ENCODE data around the gene AAK1.
"Not testable (repeated sequence)": the region's sequence is repeated elsewhere in the genome, so short reads cannot be mapped to it uniquely, and the experiment has no call there.

AAK1 gene

DNA sequence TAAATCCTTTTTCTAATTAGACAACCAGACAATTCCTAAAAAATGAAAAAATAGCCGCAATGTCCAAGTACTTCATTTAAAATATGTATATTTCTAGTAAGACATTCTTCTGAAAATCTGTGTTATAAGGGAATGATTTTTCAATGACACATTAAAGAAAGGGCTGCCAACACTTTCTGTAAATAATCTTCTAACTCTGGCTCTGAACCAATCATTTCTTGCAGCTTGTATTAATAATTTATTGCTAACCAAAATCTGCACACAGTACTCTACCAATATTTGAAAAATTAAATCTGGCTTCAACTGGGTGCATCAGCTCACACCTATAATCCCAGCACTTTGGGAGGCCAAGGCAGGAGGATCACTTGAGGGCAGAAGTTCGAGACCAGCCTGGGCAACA is 214.6 kb downstream of the AAK1 start:
- TF ChIP-seq, protein P1, sequence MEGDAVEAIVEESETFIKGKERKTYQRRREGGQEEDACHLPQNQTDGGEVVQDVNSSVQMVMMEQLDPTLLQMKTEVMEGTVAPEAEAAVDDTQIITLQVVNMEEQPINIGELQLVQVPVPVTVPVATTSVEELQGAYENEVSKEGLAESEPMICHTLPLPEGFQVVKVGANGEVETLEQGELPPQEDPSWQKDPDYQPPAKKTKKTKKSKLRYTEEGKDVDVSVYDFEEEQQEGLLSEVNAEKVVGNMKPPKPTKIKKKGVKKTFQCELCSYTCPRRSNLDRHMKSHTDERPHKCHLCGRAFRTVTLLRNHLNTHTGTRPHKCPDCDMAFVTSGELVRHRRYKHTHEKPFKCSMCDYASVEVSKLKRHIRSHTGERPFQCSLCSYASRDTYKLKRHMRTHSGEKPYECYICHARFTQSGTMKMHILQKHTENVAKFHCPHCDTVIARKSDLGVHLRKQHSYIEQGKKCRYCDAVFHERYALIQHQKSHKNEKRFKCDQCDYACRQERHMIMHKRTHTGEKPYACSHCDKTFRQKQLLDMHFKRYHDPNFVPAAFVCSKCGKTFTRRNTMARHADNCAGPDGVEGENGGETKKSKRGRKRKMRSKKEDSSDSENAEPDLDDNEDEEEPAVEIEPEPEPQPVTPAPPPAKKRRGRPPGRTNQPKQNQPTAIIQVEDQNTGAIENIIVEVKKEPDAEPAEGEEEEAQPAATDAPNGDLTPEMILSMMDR (conservative IDR thresholded peaks at IDR 0.05; ENCODE audit: low read depth, low read length), result no peak
- no peak for DNase-seq (ENCODE audit: low read depth)
- no peak overlapping the region for H3K4me3 ChIP-seq (ENCODE audit: low read depth, low read length)

GRCh38 chr2:69424419-69424818 is 219.1 kb downstream of the AAK1 start:
- no peak overlapping the region for H3K4me3 ChIP-seq (ENCODE audit: low read depth, low read length)
- TF ChIP-seq, protein P1 (conservative IDR thresholded peaks at IDR 0.05; ENCODE audit: low read depth, low read length), result no peak
- no peak for DNase-seq (ENCODE audit: low read depth)

DNA sequence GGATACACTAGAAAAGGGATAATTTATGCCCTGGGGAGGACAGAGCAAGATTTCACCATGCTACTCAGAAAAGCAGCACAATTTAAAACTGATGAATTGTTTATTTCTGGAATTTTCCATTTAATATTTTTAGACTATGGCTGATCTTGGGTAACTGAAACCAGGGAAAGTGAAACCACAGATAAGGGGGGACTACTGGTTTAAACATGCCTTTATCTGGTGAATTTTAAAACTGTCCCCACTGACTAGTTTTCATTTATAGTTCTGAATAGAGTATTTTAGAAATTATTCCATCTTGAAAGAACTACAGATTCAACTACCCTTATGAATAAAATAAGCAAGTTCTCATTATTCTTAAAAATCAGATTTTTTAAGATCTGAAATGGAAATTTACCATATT is 221.3 kb downstream of the AAK1 start:
- H3K4me3 ChIP-seq (ENCODE audit: low read depth, low read length), result no peak overlapping the region
- TF ChIP-seq, protein P1 (conservative IDR thresholded peaks at IDR 0.05; ENCODE audit: low read depth, low read length), result no peak
- peak; percentile 28 for DNase-seq (ENCODE audit: low read depth)

DNA sequence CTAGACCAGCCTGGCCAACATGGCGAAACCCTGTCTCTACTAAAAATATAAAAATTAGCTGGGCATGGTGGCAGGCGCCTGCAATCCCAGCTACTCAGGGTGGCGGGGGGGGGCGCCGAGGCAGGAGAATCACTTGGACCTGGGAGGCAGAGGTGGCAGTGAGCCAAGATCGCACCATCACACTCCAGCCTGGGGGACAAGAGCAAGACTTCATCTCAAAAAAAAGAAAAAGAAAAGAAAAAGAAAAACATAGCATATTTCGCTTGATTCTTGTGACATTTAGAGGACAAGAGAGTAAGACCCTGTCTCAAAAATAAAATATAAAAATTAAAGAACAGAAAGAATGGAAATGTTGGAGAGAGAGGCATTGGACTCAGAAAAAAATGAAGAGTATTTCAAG is 224.4 kb downstream of the AAK1 start:
- not testable (repeated sequence) for H3K4me3 ChIP-seq (ENCODE audit: low read depth, low read length); DNase-seq (ENCODE audit: low read depth)

- TF ChIP-seq, protein P1 (conservative IDR thresholded peaks at IDR 0.05; ENCODE audit: low read depth, low read length), result no peak
- DNase-seq (ENCODE audit: low read depth), result no peak
- no peak overlapping the region for H3K4me3 ChIP-seq (ENCODE audit: low read depth, low read length)
Measured at GRCh38 chr2:69416147-69416546, 227.4 kb downstream of the AAK1 start.

All from choroid plexus epithelial cell (primary cell).